Measurements from ENCODE around the gene MUC4.

Gene MUC4

GRCh38 chr3:195754906-195755305, 56.8 kb downstream of the MUC4 start:
- ATAC-seq = no peak
- TF ChIP-seq TCF4 (CRISPR knock-in tag; IDR thresholded peaks at IDR 0.05; ENCODE audit: borderline replicate concordance) (no peak), BACH2 (CRISPR knock-in tag; IDR thresholded peaks at IDR 0.05; ENCODE audit: borderline replicate concordance) (no peak), PATZ1 (CRISPR knock-in tag; IDR thresholded peaks at IDR 0.05; ENCODE audit: borderline replicate concordance) (no peak), ARNTL (CRISPR knock-in tag; IDR thresholded peaks at IDR 0.05; ENCODE audit: borderline replicate concordance, low read depth) (no peak), ZFP3 (CRISPR knock-in tag; IDR thresholded peaks at IDR 0.05) (no peak), OSR1 (CRISPR knock-in tag; IDR thresholded peaks at IDR 0.05) (no peak), ZNF70 (CRISPR knock-in tag; IDR thresholded peaks at IDR 0.05) (no peak), TOX (CRISPR knock-in tag; IDR thresholded peaks at IDR 0.05; ENCODE audit: borderline replicate concordance) (no peak), ESRRG (CRISPR knock-in tag; IDR thresholded peaks at IDR 0.05) (no peak)

- no peak for TF ChIP-seq TOX (CRISPR knock-in tag; IDR thresholded peaks at IDR 0.05; ENCODE audit: borderline replicate concordance)
- TF ChIP-seq ZNF565 (CRISPR knock-in tag; conservative IDR thresholded peaks at IDR 0.05; ENCODE audit: low read depth) = no peak
- no peak for TF ChIP-seq SNAI2 (CRISPR knock-in tag; IDR thresholded peaks at IDR 0.05)
- TF ChIP-seq RARB (CRISPR knock-in tag; IDR thresholded peaks at IDR 0.05) = no peak
- TF ChIP-seq GLIS3 (CRISPR knock-in tag; IDR thresholded peaks at IDR 0.05) = no peak
- TF ChIP-seq ZFP30 (CRISPR knock-in tag; IDR thresholded peaks at IDR 0.05) = no peak
- TF ChIP-seq ZNF70 (CRISPR knock-in tag; IDR thresholded peaks at IDR 0.05) = no peak
- TF ChIP-seq OSR1 (CRISPR knock-in tag; IDR thresholded peaks at IDR 0.05) = no peak
- no peak for TF ChIP-seq ZNF8 (CRISPR knock-in tag; IDR thresholded peaks at IDR 0.05)
- TF ChIP-seq CSRNP3 (CRISPR knock-in tag; IDR thresholded peaks at IDR 0.05) = no peak
- TF ChIP-seq CSDC2 (CRISPR knock-in tag; IDR thresholded peaks at IDR 0.05) = no peak
- TF ChIP-seq TSHZ2 (CRISPR knock-in tag; IDR thresholded peaks at IDR 0.05) = no peak
- TF ChIP-seq POU6F1 (CRISPR knock-in tag; IDR thresholded peaks at IDR 0.05; ENCODE audit: borderline replicate concordance, low read depth) = no peak
- no peak for TF ChIP-seq PATZ1 (CRISPR knock-in tag; IDR thresholded peaks at IDR 0.05; ENCODE audit: borderline replicate concordance)
- no peak for ATAC-seq
Measured at GRCh38 chr3:195754141-195754540, 57.6 kb downstream of the MUC4 start.

- no peak for ATAC-seq
- TF ChIP-seq BACH2 (CRISPR knock-in tag; IDR thresholded peaks at IDR 0.05; ENCODE audit: borderline replicate concordance) (no peak), TCF4 (CRISPR knock-in tag; IDR thresholded peaks at IDR 0.05; ENCODE audit: borderline replicate concordance) (no peak), ZFP3 (CRISPR knock-in tag; IDR thresholded peaks at IDR 0.05) (no peak), CREB5 (CRISPR knock-in tag; IDR thresholded peaks at IDR 0.05; ENCODE audit: low read depth) (no peak), ESRRG (CRISPR knock-in tag; IDR thresholded peaks at IDR 0.05) (no peak), ZNF8 (CRISPR knock-in tag; IDR thresholded peaks at IDR 0.05) (no peak), PATZ1 (CRISPR knock-in tag; IDR thresholded peaks at IDR 0.05; ENCODE audit: borderline replicate concordance) (no peak), GLIS3 (CRISPR knock-in tag; IDR thresholded peaks at IDR 0.05) (no peak), SNAI2 (CRISPR knock-in tag; IDR thresholded peaks at IDR 0.05) (no peak), ZNF70 (CRISPR knock-in tag; IDR thresholded peaks at IDR 0.05) (no peak), ZC3H10 (CRISPR knock-in tag; IDR thresholded peaks at IDR 0.05) (no peak), TOX (CRISPR knock-in tag; IDR thresholded peaks at IDR 0.05; ENCODE audit: borderline replicate concordance) (no peak), ISL1 (CRISPR knock-in tag; IDR thresholded peaks at IDR 0.05) (no peak), ZFP30 (CRISPR knock-in tag; IDR thresholded peaks at IDR 0.05) (no peak), CSRNP3 (CRISPR knock-in tag; IDR thresholded peaks at IDR 0.05) (no peak)
Measured at GRCh38 chr3:195753581-195753980, 58.1 kb downstream of the MUC4 start.
